Smooth muscle cell (in vitro differentiated cells): ENCODE data around the gene SLC43A2. TPM values are rescaled to one million over a fixed set of nuclear protein-coding genes. Genes with fewer than 3 reads are reported as not detected.
A peak's percentile ranks its signal among the peaks of the same experiment; 100 is the strongest.

ENCODE experiments used
- DNase-seq: peaks from one replicate; lab custom pipeline; 2025; ENCODE audit not compliant: unreplicated experiment; lab: John Stamatoyannopoulos, UW
- H2AFZ ChIP-seq: fragments of 200-600 bp; sonication (generic); 2 replicates; pipeline ENCODE4 v1.6.0; 2016; ENCODE audit warnings: antibody characterized with exemption, low read depth, mild to moderate bottlenecking
- H3F3A ChIP-seq: fragments of 200-600 bp; sonication (generic); 2 replicates; pipeline ENCODE4 v1.6.0; 2017; ENCODE audit warnings: antibody characterized with exemption, low read depth
- H3K27ac ChIP-seq: fragments of 200-600 bp; sonication (generic); 2 replicates; pipeline ENCODE4 v1.5.1; 2016; ENCODE audit warnings: low read depth, mild to moderate bottlenecking
- H3K27me3 ChIP-seq: fragments of 200-600 bp; sonication (generic); 2 replicates; pipeline ENCODE4 v1.6.1; 2016; ENCODE audit warnings: low read depth, mild to moderate bottlenecking
- H3K36me3 ChIP-seq: fragments of 200-600 bp; sonication (generic); 2 replicates; pipeline ENCODE4 v1.5.1; 2016; ENCODE audit warnings: low read depth
- H3K4me1 ChIP-seq: fragments of 200-600 bp; sonication (generic); 2 replicates; pipeline ENCODE4 v1.5.1; 2016; ENCODE audit warnings: low read depth
- H3K4me2 ChIP-seq: fragments of 200-600 bp; sonication (generic); 2 replicates; pipeline ENCODE4 v1.6.0; 2016; ENCODE audit warnings: mild to moderate bottlenecking
- H3K4me3 ChIP-seq: fragments of 200-600 bp; sonication (generic); 2 replicates; pipeline ENCODE4 v1.5.1; 2016; ENCODE audit warnings: mild to moderate bottlenecking
- H3K79me2 ChIP-seq: fragments of 200-600 bp; sonication (generic); 2 replicates; pipeline ENCODE4 v1.6.0; 2016; ENCODE audit warnings: low read depth, mild to moderate bottlenecking
- H3K9ac ChIP-seq: fragments of 200-600 bp; sonication (generic); 2 replicates; pipeline ENCODE4 v1.6.0; 2016; ENCODE audit warnings: low read depth
- H3K9me3 ChIP-seq: fragments of 200-600 bp; sonication (generic); replicated peaks from 2 replicates; pipeline ENCODE4 v1.5.1; 2016; ENCODE audit warnings: low read depth
- H4K20me1 ChIP-seq: fragments of 200-600 bp; sonication (generic); 2 replicates; pipeline ENCODE4 v1.6.0; 2016; ENCODE audit warnings: low read depth
- CTCF ChIP-seq: fragments of 200-600 bp; sonication (generic); IDR thresholded peaks from 2 replicates; pipeline ENCODE4 v1.5.1; 2017; ENCODE audit warnings: borderline replicate concordance, mild to moderate bottlenecking, antibody characterized with exemption; ENCODE audit not compliant: insufficient read depth, poor library complexity, severe bottlenecking
- WGBS: methylation state at CpG from one replicate; pipeline ENCODE4 v1.1.7; 2016; ENCODE audit warnings: low lambda C conversion rate; 5-methylcytosine and 5-hydroxymethylcytosine counted together
- polyA plus RNA-seq: library from polyadenylated mRNA; unstranded; fragments of >200 nt; fragmentation: Nextera tagmentation; extraction: Ambion mirVana; gene quantifications from 2 replicates; pipeline ENCODE4 v1.2.1, GENCODE V29; 2016
- total RNA-seq: library from RNA; depleted of rRNA; stranded (reverse); fragments of >200 nt; gene quantifications from 2 replicates; pipeline ENCODE4 v1.2.3, GENCODE V29; 2014

SLC43A2 gene
- total and polyA plus RNA-seq, 2 experiments from 2014 or later, result 3.8 to 5.3 TPM

- Histone ChIP-seq H3K4me1 (peaks cover 20% of the 10 kb centered on the region), H4K20me1 (peaks cover 66% of the 10 kb centered on the region), H2AFZ (no peak overlapping the region), H3K9ac (no peak overlapping the region), H3K4me3 (no peak overlapping the region), H3K79me2 (peaks cover 65% of the 10 kb centered on the region), H3K36me3 (no peaks in the 10 kb centered on the region), H3K27me3 (no peaks in the 10 kb centered on the region), H3K27ac (no peak overlapping the region), H3F3A (no peaks in the 10 kb centered on the region), H3K9me3 (no peaks in the 10 kb centered on the region), H3K4me2 (peak overlapping the region; percentile 37)
- 76% methylated on average over 22 of the region's 22 CpGs for WGBS
- no peak for TF ChIP-seq CTCF
- DNase-seq, result no peak
Observed at GRCh38 chr17:1560101-1560857, 68.4 kb downstream of the SLC43A2 start.

GRCh38 chr17:1559047-1560043 is 69.3 kb downstream of the SLC43A2 start:
- no peak overlapping the region for H3K27ac ChIP-seq
- H3K36me3 ChIP-seq, result no peaks in the 10 kb centered on the region
- no peaks in the 10 kb centered on the region for H3F3A ChIP-seq
- H3K27me3 ChIP-seq, result no peaks in the 10 kb centered on the region
- H4K20me1 ChIP-seq, result peaks cover 76% of the 10 kb centered on the region
- H3K4me3 ChIP-seq, result no peak overlapping the region
- no peak for TF ChIP-seq CTCF
- no peak overlapping the region for H3K4me2 ChIP-seq
- peaks cover 20% of the 10 kb centered on the region for H3K4me1 ChIP-seq
- H2AFZ ChIP-seq, result no peak overlapping the region
- no peaks in the 10 kb centered on the region for H3K9me3 ChIP-seq
- WGBS, result 81% methylated on average over 10 of the region's 10 CpGs
- H3K79me2 ChIP-seq, result peaks cover 68% of the 10 kb centered on the region
- DNase-seq, result no peak
- no peak overlapping the region for H3K9ac ChIP-seq

- 63% methylated on average over 3 of the region's 3 CpGs for WGBS
- Histone ChIP-seq H3K4me3 (no peak overlapping the region), H3F3A (no peaks in the 10 kb centered on the region), H4K20me1 (peaks cover 84% of the 10 kb centered on the region), H3K9ac (no peak overlapping the region), H3K27ac (no peak overlapping the region), H3K79me2 (peaks cover 75% of the 10 kb centered on the region), H3K36me3 (no peaks in the 10 kb centered on the region), H3K4me1 (peaks cover 20% of the 10 kb centered on the region), H2AFZ (no peak overlapping the region), H3K4me2 (no peak overlapping the region), H3K27me3 (no peaks in the 10 kb centered on the region), H3K9me3 (no peaks in the 10 kb centered on the region)
- TF ChIP-seq CTCF, result no peak
- DNase-seq, result no peak
Observed at GRCh38 chr17:1558401-1558800, 70.2 kb downstream of the SLC43A2 start.
